ENCODE results near the gene GPBP1L1. TPM values are rescaled to one million over a fixed set of nuclear protein-coding genes. Genes with fewer than 3 reads are reported as not detected.

Gene GPBP1L1
- total and polyA plus RNA-seq, 9 of the 15 experiments (the other 6 are each of a cell fraction or from before 2014, with no cell fraction given) = 86.0 to 216 (median 138) TPM

DNA sequence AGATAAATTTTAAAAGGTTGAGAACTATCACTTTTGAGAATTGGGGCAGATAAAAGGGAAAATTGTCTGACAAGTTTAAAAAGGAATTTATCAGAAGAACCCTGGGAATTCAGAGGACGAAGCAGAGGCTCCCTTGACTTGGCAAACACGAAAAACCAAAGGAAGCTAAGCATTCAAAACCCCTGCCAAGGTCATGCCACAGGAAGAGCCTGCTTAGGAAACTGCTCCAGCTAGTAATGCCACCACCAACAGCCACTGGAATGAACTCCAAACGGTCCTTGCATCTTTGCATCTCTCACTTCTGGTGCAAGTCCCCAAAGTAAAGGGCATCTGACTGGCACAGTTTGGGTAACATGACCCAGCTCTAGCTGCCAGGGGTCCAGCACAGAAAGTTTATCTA, 7.2 kb downstream of the GPBP1L1 start (continued):
- TF ChIP-seq, protein P1, sequence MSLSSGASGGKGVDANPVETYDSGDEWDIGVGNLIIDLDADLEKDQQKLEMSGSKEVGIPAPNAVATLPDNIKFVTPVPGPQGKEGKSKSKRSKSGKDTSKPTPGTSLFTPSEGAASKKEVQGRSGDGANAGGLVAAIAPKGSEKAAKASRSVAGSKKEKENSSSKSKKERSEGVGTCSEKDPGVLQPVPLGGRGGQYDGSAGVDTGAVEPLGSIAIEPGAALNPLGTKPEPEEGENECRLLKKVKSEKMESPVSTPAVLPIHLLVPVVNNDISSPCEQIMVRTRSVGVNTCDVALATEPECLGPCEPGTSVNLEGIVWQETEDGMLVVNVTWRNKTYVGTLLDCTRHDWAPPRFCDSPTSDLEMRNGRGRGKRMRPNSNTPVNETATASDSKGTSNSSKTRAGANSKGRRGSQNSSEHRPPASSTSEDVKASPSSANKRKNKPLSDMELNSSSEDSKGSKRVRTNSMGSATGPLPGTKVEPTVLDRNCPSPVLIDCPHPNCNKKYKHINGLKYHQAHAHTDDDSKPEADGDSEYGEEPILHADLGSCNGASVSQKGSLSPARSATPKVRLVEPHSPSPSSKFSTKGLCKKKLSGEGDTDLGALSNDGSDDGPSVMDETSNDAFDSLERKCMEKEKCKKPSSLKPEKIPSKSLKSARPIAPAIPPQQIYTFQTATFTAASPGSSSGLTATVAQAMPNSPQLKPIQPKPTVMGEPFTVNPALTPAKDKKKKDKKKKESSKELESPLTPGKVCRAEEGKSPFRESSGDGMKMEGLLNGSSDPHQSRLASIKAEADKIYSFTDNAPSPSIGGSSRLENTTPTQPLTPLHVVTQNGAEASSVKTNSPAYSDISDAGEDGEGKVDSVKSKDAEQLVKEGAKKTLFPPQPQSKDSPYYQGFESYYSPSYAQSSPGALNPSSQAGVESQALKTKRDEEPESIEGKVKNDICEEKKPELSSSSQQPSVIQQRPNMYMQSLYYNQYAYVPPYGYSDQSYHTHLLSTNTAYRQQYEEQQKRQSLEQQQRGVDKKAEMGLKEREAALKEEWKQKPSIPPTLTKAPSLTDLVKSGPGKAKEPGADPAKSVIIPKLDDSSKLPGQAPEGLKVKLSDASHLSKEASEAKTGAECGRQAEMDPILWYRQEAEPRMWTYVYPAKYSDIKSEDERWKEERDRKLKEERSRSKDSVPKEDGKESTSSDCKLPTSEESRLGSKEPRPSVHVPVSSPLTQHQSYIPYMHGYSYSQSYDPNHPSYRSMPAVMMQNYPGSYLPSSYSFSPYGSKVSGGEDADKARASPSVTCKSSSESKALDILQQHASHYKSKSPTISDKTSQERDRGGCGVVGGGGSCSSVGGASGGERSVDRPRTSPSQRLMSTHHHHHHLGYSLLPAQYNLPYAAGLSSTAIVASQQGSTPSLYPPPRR (CRISPR knock-in tag; IDR thresholded peaks at IDR 0.05; ENCODE audit: borderline replicate concordance) = no peak
- TF ChIP-seq RBM34 (IDR thresholded peaks at IDR 0.05; ENCODE audit: borderline replicate concordance, insufficient read depth, low read length) (no peak), COPS2 (conservative IDR thresholded peaks at IDR 0.05) (no peak), RBFOX2 (IDR thresholded peaks at IDR 0.05; ENCODE audit: low read depth, low read length) (no peak), NCOA1 (IDR thresholded peaks at IDR 0.05; ENCODE audit: low read depth) (no peak), SAFB (IDR thresholded peaks at IDR 0.05; ENCODE audit: borderline replicate concordance, low read depth, low read length) (no peak), ZNF316 (IDR thresholded peaks at IDR 0.05) (no peak), CCAR2 (IDR thresholded peaks at IDR 0.05; ENCODE audit: low read depth, low read length) (no peak), MXI1 (IDR thresholded peaks at IDR 0.05; ENCODE audit: low read depth, low read length) (no peak), ETV1 (tag; conservative IDR thresholded peaks at IDR 0.05; ENCODE audit: low read depth) (no peak)
- TF ChIP-seq, protein P2, sequence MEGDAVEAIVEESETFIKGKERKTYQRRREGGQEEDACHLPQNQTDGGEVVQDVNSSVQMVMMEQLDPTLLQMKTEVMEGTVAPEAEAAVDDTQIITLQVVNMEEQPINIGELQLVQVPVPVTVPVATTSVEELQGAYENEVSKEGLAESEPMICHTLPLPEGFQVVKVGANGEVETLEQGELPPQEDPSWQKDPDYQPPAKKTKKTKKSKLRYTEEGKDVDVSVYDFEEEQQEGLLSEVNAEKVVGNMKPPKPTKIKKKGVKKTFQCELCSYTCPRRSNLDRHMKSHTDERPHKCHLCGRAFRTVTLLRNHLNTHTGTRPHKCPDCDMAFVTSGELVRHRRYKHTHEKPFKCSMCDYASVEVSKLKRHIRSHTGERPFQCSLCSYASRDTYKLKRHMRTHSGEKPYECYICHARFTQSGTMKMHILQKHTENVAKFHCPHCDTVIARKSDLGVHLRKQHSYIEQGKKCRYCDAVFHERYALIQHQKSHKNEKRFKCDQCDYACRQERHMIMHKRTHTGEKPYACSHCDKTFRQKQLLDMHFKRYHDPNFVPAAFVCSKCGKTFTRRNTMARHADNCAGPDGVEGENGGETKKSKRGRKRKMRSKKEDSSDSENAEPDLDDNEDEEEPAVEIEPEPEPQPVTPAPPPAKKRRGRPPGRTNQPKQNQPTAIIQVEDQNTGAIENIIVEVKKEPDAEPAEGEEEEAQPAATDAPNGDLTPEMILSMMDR (IDR thresholded peaks at IDR 0.05 in 2 of 3, conservative IDR thresholded peaks at IDR 0.05 in 1 of 3; ENCODE audit: insufficient read depth in 2 of 3, low read depth in 1 of 3, low read length in 3 of 3) = no peak
- TF ChIP-seq, protein P3, sequence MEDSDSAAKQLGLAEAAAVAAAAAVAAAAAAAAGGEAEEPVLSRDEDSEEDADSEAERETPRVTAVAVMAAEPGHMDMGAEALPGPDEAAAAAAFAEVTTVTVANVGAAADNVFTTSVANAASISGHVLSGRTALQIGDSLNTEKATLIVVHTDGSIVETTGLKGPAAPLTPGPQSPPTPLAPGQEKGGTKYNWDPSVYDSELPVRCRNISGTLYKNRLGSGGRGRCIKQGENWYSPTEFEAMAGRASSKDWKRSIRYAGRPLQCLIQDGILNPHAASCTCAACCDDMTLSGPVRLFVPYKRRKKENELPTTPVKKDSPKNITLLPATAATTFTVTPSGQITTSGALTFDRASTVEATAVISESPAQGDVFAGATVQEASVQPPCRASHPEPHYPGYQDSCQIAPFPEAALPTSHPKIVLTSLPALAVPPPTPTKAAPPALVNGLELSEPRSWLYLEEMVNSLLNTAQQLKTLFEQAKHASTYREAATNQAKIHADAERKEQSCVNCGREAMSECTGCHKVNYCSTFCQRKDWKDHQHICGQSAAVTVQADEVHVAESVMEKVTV (CRISPR knock-in tag; IDR thresholded peaks at IDR 0.05) = no peak

Measured in K562 (cell line).